Testis (tissue), 3 donors: ENCODE measurements around the gene PEPD. TPM values are rescaled to one million over a fixed set of nuclear protein-coding genes. Genes with fewer than 3 reads are reported as not detected.

Source experiments
- DNase-seq: peaks from one replicate; pipeline ENCODE4 v3.0.0-alpha.2; 2019
- H3K27ac ChIP-seq, 2 donors: fragments of 200-600 bp; sonication (generic); one replicate each; pipeline ENCODE4 v1.5.1; 2019
- H3K27me3 ChIP-seq: fragments of 200-600 bp; sonication (generic); one replicate; pipeline ENCODE4 v1.5.1; 2019
- H3K36me3 ChIP-seq: fragments of 200-600 bp; sonication (generic); one replicate; pipeline ENCODE4 v1.5.1; 2017; ENCODE audit warnings: low read depth; ENCODE audit errors: missing control alignments
- H3K4me1 ChIP-seq: fragments of 200-600 bp; sonication (generic); one replicate; pipeline ENCODE4 v1.5.1; 2019
- H3K4me3 ChIP-seq, 2 donors: fragments of 200-600 bp; sonication (generic); one replicate each; pipeline ENCODE4 v1.5.1; 2017 to 2019
- H3K9me3 ChIP-seq: fragments of 200-600 bp; sonication (generic); one replicate; pipeline ENCODE4 v1.5.1; 2017
- CTCF ChIP-seq, 3 experiments: fragments of 450-650 bp in 2 of 3; fragments of 200-600 bp in 1 of 3; sonication (generic) in 1 of 3; IDR thresholded peaks; one replicate each; pipeline ENCODE4 v1.5.1; 2016 to 2019; ENCODE audit warnings: antibody characterized with exemption in 3 of 3, mild to moderate bottlenecking in 2 of 3, moderate library complexity in 1 of 3
- POLR2A ChIP-seq: fragments of 450-650 bp; IDR thresholded peaks from one replicate; pipeline ENCODE4 v1.6.1; 2017; ENCODE audit warnings: antibody characterized with exemption, mild to moderate bottlenecking, moderate library complexity
- WGBS, 2 donors: methylation state at CpG; one replicate each; pipeline ENCODE4 v1.1.5; 2018; 5-methylcytosine and 5-hydroxymethylcytosine counted together
- intact Hi-C: fragments of 100-400 bp; cut with DNase I; formaldehyde crosslinking; loops from one replicate; pipeline ENCODE4 v1.15.1; 2023; ENCODE audit warnings: low total_unique reads
- polyA plus RNA-seq: library from polyadenylated mRNA; stranded (reverse); fragments of 350-450 nt; fragmentation: Illumina TruSeq; extraction: RNeasy Lipid Tissue Mini Kit (QIAGEN cat#74804); gene quantifications from one replicate; pipeline ENCODE4 v1.2.3, GENCODE V29; 2014; ENCODE audit warnings: low read depth, low replicate concordance; ENCODE audit not compliant: insufficient read depth
- total RNA-seq, 2 donors: library from RNA; depleted of rRNA; stranded (reverse); fragments of >200 nt; gene quantifications; one replicate each; pipeline ENCODE4 v1.2.3, GENCODE V29; 2016

The PEPD gene
- total and polyA plus RNA-seq, 3 donors from 2014 or later: 51.1 to 87.9 (median 58.0) TPM

- no peak for TF ChIP-seq CTCF (IDR thresholded peaks at IDR 0.05)
- TF ChIP-seq POLR2A: no peak
- no peaks in the 10 kb centered on the region for H3K27me3 ChIP-seq
- H3K9me3 ChIP-seq: no peaks in the 10 kb centered on the region
- no peak for DNase-seq
- H3K4me3 ChIP-seq: no peak overlapping the region
- 85 to 95% methylated on average over 4 of the region's 4 CpGs for WGBS, 2 donors
- H3K27ac ChIP-seq: no peak overlapping the region
- no peaks in the 10 kb centered on the region for H3K36me3 ChIP-seq
- intact Hi-C loops: no loop called here
- H3K4me1 ChIP-seq: peaks cover 11% of the 10 kb centered on the region
Measured at GRCh38 chr19:33370783-33371182, 150.8 kb downstream of the PEPD start.

DNA sequence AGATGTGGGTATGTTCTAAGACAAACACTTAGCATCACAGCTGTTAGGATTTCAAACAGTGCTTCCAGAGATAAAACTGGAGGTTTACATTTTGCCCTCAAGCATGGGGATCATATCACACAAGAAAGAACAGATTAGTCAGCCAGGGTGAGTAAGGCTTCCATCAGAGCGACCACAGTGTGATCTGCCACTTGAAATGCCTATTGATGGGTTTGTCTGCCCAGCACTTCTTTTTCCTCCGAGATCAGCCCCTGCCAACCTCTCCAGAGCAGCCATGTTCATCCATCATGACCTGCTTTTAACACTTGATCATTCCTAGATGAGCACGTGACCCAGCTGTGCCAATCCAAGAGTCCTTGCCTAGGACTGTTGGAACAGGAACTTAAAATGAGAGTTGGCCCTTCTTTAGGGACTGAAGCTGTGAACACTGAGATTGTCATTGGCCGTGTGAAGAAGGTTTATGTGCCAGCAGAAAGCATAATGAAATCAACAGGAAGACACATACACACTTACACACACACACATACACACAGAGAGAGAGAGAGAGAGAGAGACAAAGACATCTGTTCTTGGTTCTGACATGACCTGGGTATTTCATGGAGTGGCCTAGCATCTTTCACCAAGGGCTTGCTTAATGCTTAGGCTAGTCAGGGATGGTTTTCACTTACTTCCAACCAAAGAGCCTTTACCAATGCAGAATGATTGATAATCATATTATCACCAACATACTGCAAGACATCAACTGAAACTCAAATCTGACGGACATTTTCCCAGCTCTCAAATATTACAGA, 153.3 kb downstream of the PEPD start:
- Histone ChIP-seq H3K27me3 (no peaks in the 10 kb centered on the region), H3K4me1 (no peaks in the 10 kb centered on the region), H3K36me3 (no peaks in the 10 kb centered on the region), H3K27ac (no peak overlapping the region), H3K9me3 (no peaks in the 10 kb centered on the region), H3K4me3 (no peak overlapping the region)
- intact Hi-C loops: no loop called here
- 77 to 89% methylated on average over 5 of the region's 5 CpGs for WGBS, 2 donors
- no peak for TF ChIP-seq POLR2A
- TF ChIP-seq CTCF (IDR thresholded peaks at IDR 0.05): no peak
- no peak for DNase-seq

GRCh38 chr19:33366897-33367296, 154.7 kb downstream of the PEPD start:
- Histone ChIP-seq H3K4me3 (no peak overlapping the region), H3K27me3 (no peaks in the 10 kb centered on the region), H3K36me3 (no peaks in the 10 kb centered on the region), H3K4me1 (no peaks in the 10 kb centered on the region), H3K27ac (no peak overlapping the region), H3K9me3 (no peaks in the 10 kb centered on the region)
- TF ChIP-seq POLR2A (no peak), CTCF (IDR thresholded peaks at IDR 0.05) (no peak)
- DNase-seq: no peak
- WGBS, 2 donors: 85 to 93% methylated on average over 5 of the region's 5 CpGs
- intact Hi-C loops: no loop called here

- H3K4me1 ChIP-seq: no peaks in the 10 kb centered on the region
- H3K9me3 ChIP-seq: no peaks in the 10 kb centered on the region
- WGBS, 2 donors: 76 to 86% methylated on average over 6 of the region's 6 CpGs
- no peaks in the 10 kb centered on the region for H3K36me3 ChIP-seq
- H3K27me3 ChIP-seq: no peaks in the 10 kb centered on the region
- no peak overlapping the region for H3K4me3 ChIP-seq
- DNase-seq: no peak
- intact Hi-C loops: no loop called here
- no peak overlapping the region for H3K27ac ChIP-seq
- TF ChIP-seq CTCF (IDR thresholded peaks at IDR 0.05) (no peak), POLR2A (no peak)
Measured at GRCh38 chr19:33366127-33366526, 155.5 kb downstream of the PEPD start.

DNA sequence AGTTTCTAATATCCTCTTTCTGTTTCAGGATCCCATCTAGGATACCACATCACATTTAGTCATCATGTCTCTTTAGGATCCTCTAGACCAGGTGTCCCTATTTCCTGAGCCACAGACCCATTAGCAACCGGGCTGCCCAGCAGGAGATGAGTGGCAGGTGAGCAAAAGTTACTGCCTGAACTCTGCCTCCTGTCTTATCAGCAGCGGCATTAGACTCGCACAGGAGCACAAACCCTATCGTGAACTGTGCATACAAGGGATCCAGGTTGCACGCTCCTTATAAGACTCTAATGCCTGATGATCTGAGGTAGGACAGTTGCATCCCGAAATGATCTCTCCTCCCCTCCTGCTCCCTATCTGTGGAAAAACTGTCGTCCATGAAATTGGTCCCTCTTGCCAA, 155.9 kb downstream of the PEPD start:
- intact Hi-C loops: no loop called here
- 64 to 73% methylated on average over 7 of the region's 7 CpGs for WGBS, 2 donors
- no peaks in the 10 kb centered on the region for H3K36me3 ChIP-seq
- no peaks in the 10 kb centered on the region for H3K27me3 ChIP-seq
- H3K27ac ChIP-seq: no peak overlapping the region
- no peak overlapping the region for H3K4me3 ChIP-seq
- no peaks in the 10 kb centered on the region for H3K9me3 ChIP-seq
- TF ChIP-seq POLR2A (no peak), CTCF (IDR thresholded peaks at IDR 0.05) (no peak)
- H3K4me1 ChIP-seq: no peaks in the 10 kb centered on the region
- DNase-seq: no peak
